ENCODE results near the gene PCBP3.

Gene PCBP3

DNA sequence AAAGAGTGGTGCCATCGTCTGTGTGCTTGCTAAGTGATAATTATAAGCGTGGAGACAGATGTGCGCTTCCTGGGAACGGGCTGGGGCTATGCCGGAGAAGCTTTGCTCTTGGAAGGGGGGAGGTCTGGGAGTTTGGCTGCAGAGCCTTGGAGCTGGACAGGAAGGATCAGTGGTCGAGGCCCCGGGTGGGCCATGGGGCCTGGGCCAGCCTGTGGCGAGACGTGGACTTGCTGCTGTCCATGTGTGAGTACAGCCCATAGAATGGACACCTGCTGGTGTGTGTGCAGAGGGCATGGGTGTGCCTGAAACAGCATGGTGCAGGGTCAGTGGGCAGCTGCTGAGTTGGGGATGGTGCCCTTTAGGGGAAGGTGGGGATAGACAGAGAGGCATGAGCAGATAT lies 121.3 kb downstream of the PCBP3 start:
- no peak for DNase-seq

DNA sequence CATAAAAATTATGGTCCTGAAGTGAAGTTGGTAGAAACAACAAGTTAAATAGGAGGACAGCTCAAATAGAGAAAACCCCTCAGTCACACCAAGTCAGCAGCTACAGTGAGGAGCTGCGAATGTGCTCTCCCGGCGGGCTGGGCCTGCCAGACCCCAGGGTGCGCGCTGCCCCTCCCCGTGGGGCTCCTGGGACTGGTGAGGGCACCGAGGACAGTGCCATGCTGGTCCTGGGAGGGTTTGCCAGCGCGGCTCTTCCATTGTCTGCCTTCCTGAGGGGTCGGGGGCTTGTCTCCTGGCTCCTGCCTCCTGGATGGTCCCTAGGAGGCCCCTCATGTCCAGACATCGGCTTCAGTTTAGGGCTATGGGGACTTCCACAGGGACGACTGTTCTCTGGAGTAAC lies 121.8 kb downstream of the PCBP3 start:
- DNase-seq = no peak

DNA sequence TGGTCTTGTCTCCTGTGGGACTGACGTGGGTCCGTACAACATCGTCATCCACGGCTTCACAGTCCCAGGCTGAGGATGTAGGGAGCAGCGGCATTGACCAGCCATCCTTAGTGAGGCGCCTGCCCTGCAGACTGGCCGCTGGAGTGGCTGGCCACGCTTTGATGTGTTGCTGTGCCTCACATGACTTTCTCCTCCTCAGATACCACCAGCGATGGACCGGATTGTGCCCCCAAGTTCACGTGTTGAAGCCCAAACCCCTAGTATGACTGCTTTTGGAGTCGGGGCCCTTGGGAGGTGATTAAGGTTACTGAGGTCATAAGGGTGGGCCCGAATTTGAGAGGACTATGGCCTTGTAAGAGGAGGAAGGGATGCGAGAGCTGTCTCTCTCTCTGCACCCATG lies 122.5 kb downstream of the PCBP3 start:
- DNase-seq = no peak

DNA sequence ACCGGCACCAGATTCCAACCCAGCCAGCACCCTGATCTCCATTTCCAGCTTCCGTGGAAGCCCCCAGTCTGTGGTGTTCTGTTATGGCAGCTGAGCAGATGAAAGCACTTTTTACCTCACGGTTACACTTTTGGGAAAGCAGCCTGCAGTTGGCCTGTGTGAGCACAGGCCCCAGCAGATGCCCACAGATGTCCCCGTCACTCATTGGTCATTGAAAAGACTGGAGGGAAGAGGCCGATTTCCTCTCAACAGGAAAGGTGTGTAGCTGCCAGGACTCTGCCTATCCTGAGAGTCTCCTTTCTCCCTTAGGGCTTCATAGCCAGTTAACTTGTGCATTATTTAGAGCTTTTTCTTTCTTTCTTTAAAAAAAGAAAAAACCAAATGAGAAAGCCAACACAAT lies 123.0 kb downstream of the PCBP3 start:
- no peak for DNase-seq

DNA sequence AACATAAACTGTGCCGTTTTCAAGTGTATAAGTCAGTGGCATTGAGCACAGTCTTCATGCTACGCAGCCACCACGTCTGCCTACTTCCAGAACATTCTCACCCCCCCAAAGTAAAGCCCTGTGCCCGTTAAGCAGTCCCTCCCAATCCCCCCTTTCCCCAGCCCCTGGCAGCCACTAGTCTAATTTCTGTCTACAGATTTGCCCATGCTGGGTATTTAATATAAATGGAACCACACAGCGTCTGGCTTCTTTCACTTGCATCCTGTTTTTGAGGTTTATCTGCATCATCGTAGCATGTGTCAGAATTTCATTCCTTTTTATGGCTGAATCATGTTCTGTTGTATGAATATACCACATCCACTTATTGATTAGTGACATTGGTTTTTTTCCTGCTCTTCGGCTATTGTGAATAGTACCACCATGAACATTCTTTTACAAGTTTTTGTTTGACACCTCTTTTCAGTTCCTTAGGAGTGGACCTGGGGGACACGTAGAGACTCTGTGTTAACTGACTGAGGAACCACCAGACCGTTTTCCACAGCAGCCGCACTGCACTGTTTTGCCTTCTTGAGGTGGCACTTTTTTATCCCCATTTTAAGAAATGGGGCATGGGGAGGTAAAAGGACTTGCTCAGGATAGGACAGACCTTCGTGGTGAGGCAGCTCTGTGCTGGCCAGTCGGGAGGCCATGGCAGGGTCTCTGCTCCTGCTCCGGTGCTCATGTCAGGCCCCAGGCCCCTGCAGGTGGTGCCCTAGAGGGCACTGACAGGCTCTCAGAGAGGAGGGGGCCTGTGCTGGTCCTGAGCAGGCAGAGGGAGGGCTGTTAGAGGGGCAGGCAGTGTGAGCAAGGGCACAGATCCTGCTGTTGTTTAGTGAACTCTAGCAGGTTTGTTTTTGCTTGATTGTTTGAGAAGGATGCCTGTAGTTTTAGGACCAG lies 123.8 kb downstream of the PCBP3 start:
- no peak for DNase-seq

DNA sequence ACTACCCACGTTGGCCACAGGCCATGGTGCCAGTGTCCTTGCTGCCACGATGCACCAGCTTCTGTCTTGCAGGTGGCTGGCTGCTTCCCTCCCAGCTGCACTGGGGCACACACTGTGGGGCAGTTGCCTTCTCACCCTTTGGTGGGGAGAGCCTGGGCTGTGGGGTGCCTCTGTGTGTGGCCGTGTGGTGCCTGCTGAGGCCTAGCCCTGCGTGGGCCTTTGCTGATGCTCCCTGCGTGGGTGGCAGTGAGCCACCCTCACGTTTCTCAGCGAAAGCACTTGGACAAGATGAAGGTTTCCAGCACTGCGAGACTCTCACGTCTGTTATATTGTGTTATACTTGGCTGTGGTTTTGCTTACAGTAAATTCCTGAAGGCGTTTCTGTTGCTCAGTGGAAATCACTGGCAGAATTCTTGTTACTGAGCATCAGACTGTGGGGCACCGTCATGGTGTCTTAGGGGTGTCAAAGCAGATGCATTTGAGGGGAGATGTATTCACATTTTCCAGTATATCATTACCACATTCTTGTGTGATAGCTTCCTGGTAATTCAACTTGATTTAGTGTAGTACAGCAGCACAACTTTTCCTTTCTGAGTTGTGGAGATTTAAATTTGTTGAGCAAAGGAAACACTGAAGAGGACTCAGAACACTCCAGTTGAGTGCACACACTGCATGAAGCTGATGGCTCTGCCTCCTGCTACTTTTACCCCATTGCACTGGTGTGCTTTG lies 124.7 kb downstream of the PCBP3 start:
- DNase-seq = no peak

DNA sequence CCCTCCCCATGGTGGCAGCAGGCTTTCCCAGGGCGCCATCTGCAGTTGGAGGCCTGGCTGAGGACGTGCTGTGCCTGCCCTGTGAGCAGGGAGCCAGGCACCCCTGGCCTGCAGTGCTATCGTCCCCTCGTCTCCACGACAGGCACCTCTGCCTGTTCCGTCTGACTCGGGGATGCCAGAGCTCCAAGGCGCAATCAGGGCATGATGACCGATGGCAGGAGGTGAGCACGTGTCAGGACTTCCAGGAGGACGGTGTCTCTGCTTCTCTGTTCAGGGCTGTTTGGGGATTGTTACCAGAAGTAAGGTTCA lies 125.2 kb downstream of the PCBP3 start:
- DNase-seq = no peak

DNA sequence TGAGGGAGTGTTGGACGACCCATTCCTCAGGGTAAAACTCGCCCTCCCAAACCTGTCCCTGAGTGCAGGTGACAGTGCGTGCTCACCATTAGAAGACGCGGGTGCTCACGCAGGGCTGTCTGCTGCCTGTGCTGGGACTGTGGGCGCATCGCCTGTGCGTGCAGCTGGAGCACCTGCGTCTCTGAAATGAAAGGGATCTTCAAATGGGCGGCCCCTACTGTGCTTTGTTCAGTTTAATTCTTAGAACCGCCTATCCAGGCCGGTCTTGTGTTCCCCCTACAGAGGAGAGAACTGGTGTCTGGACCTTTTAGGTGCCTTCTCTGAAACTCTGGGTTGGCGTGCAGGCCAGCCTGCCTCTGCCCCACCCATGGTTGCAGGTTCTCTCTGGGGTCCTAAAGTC lies 125.8 kb downstream of the PCBP3 start:
- DNase-seq = no peak

DNA sequence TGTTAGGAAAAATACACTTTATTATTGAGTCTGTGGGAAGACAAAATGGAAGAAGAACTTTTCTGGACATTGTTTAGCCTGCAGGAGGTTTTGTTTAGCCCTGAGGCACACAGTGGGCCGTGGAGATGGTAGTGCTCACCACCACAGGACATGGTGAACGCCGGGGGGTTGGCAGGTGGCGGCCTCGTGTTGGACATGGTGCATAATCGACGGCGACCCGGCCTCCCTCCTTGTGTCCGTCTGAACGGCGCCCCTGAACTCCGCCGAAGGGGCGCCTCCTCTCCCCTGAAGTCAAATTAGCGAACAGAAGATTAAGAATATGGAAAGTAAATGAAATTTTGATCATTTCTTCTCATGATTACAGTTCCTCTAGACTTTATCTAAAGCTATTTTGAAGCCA lies 126.4 kb downstream of the PCBP3 start:
- no peak for DNase-seq

DNA sequence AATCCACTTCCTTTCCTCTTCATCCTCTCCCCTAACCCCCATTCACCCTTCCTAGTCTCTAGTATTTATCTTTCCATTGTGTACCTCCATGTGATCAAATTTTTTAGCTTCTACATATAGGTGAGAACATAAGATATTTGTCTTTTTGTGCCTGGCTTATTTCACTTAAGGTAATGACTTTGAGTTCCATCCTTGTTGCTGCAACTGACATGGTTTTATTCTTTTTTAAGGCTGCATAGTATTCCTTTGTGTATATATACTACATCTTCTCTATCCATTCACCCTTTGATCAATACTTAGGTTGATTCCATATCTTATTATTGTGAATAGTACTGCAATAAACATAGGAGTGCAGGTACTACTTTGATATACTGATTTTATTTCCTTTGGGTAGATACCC lies 128.7 kb downstream of the PCBP3 start:
- DNase-seq = no peak

DNA sequence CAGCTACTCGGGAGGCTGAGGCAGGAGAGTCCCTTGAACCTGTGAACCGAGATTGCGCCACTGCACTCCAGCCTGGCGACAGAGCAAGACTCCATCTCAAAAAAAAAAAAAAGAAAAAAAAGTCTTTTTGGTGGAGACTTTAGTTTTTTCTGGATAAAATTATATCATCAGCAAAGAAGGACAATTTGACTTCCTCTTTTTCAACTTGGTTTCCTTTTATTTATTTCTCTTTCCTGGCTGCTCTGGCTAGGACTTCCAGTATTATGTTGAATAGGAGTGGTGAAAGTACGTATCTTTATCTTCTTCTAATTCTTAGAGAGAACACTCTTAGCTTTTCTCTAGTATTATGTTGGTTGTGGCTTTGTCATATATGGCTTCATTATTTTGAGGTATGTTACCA lies 130.8 kb downstream of the PCBP3 start:
- no peak for DNase-seq

DNA sequence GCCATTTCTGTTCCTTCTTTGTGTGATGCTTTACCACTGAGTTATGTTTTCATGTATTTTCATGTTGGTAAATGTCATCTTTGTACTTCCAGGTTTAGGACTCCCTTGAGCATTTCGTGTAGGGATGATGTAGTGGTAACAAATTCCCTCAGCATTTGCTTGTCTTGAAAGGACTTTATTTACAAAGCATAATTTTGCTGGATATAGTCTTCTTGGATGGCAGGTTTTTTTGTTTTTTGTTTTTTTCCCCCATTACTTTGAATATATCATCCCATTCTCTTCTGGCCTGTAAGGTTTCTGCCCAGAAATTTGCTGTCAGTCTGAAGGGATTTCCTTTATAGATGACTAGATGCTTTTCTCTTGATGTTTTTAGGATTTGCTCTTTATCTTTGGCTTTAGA lies 133.4 kb downstream of the PCBP3 start:
- no peak for DNase-seq

DNA sequence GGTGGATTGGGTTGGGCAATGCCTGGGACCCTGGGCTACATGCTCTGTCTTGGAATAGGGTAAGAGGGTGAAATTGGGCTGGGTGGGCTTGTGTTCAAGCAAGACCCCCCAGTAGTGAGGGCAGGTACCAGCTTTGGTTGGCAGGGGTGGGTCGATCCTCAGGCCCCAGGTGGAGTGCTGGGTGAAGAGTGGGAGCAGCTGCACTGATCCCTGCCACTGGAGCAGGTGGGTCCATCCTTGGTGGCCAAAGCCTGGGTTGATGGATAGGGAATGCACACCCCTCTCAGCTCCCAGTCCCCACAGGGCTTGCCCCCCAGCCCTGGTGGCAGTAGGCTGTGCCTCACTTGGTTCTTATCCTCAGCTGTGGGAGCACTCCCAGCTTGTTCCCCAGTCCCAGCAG lies 135.2 kb downstream of the PCBP3 start:
- DNase-seq = no peak

DNA sequence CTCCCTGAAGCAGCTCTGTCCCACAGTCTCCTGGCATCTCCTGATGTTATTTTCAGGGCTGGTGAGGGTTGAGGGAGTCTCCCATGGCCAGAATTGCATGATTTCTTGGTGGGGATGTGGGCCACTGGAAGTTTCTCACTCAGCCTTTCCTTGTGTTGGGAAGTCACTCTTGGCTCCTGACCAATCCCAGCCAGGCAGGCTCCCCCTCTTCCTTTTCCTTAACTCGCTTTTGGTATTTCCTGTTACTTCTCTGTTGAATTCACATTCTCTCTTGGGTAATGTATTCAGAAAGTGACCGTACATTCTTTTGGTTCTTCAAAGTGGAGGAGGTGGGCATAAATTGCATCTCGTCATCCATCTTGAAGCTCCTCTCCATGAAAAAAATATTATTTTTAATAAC lies 135.7 kb downstream of the PCBP3 start:
- no peak for DNase-seq

DNA sequence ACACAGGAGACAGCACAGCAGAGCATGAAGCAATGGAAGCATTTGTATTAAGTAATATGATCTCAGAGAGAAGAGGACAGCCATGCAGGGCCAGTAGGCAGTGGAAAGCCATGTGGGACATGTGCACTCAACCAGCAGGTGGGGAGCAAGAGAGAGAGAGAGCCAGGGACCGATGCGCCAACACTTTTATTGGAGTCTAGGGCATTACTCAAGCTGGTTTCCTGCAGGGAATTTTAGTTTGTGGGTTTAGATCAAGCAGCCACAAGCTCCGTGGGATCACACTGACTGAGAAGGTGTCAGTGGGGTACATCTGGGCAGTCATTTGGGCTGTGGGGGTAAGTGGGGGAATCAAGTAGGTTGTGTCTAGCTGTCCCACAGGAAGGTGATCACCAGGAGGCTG lies 137.1 kb downstream of the PCBP3 start:
- no peak for DNase-seq

DNA sequence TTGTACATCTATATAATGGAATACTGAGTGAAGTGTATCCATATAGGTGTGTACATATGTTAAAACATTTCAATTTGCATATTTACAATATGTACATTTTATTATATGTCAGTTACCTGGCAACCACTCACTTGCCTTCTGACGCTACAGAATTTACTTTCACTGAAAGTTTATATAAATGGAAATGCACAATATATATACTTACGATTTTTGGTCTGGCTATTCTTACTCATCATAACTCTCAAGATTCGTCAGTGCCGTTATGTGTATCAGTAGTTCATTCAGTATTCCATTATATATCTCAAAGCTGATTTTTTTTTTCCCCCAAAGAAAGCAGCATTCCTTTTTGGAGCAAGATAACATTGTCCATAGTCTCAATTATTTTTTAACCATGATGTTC lies 138.2 kb downstream of the PCBP3 start:
- no peak for DNase-seq

DNA sequence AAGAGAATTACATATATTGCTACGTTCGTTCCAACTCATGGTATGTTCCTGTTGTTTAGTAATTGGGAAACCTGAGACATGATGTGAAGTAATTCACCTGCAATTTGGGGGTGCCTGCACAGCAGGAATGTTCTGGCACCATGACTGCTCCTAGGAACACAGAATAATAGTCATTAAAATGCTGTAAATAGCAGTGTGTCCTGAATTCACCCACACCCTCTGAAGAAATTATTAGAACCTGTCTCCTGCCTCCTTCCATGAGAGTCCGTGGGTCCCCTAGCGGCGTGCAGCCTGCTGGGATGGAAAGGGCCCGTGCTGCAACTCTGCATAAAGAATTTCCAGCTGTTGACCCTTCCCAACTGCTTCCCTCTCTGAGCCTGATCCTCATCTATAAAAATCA lies 143.1 kb downstream of the PCBP3 start:
- DNase-seq = no peak

DNA sequence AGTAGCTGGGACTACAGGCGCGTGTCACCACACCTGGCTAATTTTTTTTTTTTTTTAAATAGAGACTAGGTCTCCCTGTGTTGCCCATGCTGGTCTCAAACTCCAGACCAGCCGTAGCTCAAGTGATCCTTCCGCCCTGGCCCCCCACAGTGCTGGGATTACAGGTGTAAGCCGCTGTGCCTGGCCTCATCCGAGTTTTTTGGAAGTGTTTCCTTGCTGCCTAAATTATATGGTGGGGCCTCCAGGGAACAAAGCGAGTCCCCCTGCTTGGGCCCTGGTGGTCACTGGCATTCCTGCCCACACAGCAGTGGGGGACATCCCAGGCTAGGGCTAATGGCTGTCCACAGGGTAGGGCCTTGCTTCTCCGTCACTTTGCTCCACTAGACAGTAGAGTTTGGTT lies 143.8 kb downstream of the PCBP3 start:
- DNase-seq = no peak

DNA sequence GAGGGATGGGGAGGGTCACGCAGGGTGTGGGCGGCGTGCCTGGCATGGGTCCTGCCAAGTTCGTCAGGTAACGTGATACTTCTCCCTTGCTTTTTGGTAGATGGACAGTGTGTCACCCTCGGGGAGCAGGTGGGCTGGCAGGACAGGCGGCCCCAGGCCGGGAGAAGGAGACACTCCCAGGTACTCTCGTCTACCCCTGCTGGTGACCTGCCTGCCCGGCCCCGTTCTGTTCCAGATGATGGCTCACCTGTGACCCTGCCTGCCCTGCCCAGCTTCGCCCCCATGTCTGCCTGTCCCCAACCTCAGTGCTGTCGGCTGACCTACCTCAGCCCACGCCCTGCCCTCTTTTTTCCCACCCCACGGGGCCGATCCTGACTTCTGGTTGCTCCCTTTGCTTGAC lies 144.7 kb downstream of the PCBP3 start:
- DNase-seq = no peak

DNA sequence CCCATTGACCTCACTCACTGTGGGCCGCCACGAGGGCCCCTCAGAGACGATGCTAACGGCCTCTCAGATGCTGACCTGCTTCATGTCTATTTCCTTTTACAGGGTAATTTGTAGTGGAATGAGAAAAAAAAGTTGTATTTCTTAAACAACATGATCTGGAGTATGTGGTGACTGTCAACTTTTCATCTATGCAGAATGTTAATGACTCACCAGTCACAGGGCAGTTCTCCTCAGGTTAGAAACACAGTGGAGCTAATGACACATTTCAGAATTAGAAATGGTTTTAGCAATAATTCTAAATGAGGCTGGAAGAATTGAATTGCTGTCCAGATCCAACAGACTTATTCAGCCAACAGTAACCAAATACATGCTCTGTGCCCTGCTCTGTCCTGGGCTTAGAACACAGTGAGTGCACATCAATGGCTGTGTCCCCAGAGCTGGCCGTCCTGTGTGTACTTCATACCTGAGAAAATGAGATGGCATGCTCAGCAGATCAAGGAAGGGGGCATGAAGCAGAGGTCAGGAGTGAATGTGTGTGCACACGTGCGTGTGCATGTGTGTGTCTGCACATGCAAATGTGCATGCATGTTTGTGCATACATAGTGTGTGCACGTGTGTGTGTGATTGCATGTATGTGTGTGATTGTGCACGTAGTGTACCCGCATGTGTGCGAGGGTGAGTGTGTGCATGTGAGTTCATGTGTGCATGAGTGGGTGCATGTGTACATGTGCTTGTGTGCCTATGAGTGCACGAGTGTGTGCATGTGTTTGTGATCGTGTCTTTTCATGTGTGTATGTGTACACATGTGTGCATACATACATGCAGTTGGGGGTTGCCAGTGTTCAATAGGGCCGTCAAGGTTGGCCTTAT lies 145.3 kb downstream of the PCBP3 start:
- DNase-seq = no peak

DNA sequence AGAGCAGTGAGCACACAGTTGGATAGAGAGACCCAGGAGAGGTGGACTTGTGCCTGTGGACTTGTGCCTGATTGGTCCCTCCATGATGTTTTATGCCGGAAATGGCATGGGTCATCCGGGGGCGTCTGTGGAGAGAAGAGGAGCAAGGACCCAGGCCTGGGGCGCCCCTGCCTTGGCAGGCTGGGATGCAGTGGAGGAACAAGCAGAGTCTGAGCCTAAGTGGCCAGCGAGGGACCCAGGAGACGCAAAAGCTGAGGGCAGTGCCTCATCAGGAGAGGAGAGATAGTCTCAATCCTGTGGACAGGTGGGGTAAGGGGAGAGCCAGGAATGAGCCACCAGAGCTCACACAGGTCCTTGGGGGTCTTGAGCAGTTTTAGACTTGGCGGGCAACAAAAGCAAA lies 146.9 kb downstream of the PCBP3 start:
- no peak for DNase-seq

DNA sequence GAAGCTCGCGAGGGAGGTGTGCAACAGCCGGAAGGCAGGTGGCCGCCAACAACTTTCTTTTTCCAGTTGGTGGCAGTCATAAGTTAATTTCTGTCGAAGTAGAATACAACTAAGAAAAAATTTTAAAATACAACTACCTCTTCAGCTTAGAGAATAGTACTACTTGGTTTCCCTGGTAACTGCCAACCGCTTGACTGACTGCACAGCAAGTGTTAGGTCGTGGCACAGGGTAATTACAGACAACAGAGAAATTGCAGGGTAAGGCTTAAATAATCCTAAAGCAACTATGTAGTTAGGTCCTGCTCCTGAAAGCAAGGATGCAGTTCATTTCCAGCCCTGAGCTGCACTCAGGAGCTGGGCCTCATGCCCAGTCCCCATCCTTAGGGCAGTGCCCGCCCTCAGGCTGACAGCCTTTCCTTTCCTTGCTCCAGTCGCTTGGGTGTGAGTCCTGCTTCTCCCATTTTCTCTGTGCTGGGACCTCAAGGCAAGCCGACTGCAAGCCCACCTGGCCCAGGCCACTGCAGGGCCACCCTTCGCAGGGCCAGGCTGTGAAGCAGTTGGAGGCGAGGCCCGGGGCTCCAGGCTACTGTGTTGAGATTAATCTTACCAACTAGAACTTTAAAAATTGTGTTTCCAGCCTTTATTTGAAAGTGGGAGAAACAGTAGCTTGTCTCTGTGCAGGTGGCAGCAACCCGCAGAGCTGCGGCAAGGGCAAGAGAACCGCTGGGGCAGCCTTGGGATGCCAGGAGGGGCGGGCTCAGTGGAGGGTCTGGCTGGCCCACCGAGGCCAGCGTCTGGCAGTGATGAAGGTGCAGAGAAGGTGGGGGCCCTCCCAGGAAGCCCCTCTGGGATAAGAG lies 148.3 kb downstream of the PCBP3 start:
- DNase-seq = no peak

Data from bone marrow (tissue), 2 donors.